GM12878 (cell line): ENCODE data around the gene FYB1. TPM values are rescaled to one million over a fixed set of nuclear protein-coding genes. Genes with fewer than 3 reads are reported as not detected.

Experiments used
- CBX3 ChIP-seq: fragments of 200-600 bp; sonication (generic); IDR thresholded peaks from 2 replicates; pipeline ENCODE4 v1.6.1; 2016; ENCODE audit warnings: low read depth, borderline replicate concordance
- ETV6 ChIP-seq, 2 experiments: fragments of 450-650 bp in 1 of 2; IDR thresholded peaks in 1 of 2; conservative IDR thresholded peaks in 1 of 2; 2 replicates each; pipeline ENCODE4 v1.6.1; 2014; ENCODE audit warnings: antibody characterized with exemption in 1 of 2, borderline replicate concordance in 1 of 2, low read depth in 1 of 2, mild to moderate bottlenecking in 1 of 2, moderate library complexity in 1 of 2
- FOXM1 ChIP-seq: IDR thresholded peaks from 2 replicates; pipeline ENCODE4 v1.6.1; 2012; ENCODE audit warnings: low read depth, mild to moderate bottlenecking, inconsistent platforms, low read length, moderate library complexity
- MYB ChIP-seq: fragments of 150-350 bp; IDR thresholded peaks from 2 replicates; pipeline ENCODE4 v1.6.1; 2014; ENCODE audit warnings: mild to moderate bottlenecking, low read depth, low read length, borderline replicate concordance
- NBN ChIP-seq: fragments of 450-650 bp; IDR thresholded peaks from 2 replicates; pipeline ENCODE4 v1.6.1; 2016
- NFXL1 ChIP-seq: fragments of 450-650 bp; IDR thresholded peaks from 2 replicates; pipeline ENCODE4 v1.6.1; 2017; ENCODE audit warnings: antibody characterized with exemption, mild to moderate bottlenecking, borderline replicate concordance
- PAX8 ChIP-seq: fragments of 450-650 bp; IDR thresholded peaks from 2 replicates; pipeline ENCODE4 v1.6.1; 2017; ENCODE audit warnings: mild to moderate bottlenecking, moderate library complexity
- PML ChIP-seq: IDR thresholded peaks from 2 replicates; pipeline ENCODE4 v1.6.1; 2012; ENCODE audit warnings: low read length, inconsistent platforms
- POLR2A ChIP-seq: IDR thresholded peaks from 2 replicates; pipeline ENCODE4 v1.6.1; 2011; ENCODE audit warnings: low read depth, mild to moderate bottlenecking, low read length
- POLR2AphosphoS5 ChIP-seq: IDR thresholded peaks from 2 replicates; pipeline ENCODE4 v1.6.1; 2011; ENCODE audit warnings: mild to moderate bottlenecking, low read length, inconsistent platforms
- POU2F2 ChIP-seq: IDR thresholded peaks from 3 replicates; pipeline ENCODE4 v1.6.1; 2011; ENCODE audit warnings: low read depth, mild to moderate bottlenecking, low read length, borderline replicate concordance
- RCOR1 ChIP-seq: conservative IDR thresholded peaks from 2 replicates; pipeline ENCODE4 v1.6.1; 2012; ENCODE audit warnings: low read depth, low read length, improper control_type of control experiment
- SREBF2 ChIP-seq: IDR thresholded peaks from 2 replicates; pipeline ENCODE4 v1.6.1; 2012; ENCODE audit warnings: mild to moderate bottlenecking, low read length
- YY1 ChIP-seq: IDR thresholded peaks from 2 replicates; pipeline ENCODE4 v1.6.1; 2011; ENCODE audit warnings: low read depth, mild to moderate bottlenecking, low read length
- ZNF384 ChIP-seq: IDR thresholded peaks from 2 replicates; pipeline ENCODE4 v1.6.1; 2012; ENCODE audit warnings: low read depth, mild to moderate bottlenecking, low read length, improper control_type of control experiment, borderline replicate concordance
- ZZZ3 ChIP-seq: IDR thresholded peaks from 2 replicates; pipeline ENCODE4 v1.6.1; 2011; ENCODE audit warnings: low read depth; ENCODE audit not compliant: control insufficient read depth, insufficient read length
- polyA plus RNA-seq, 11 experiments: library from polyadenylated mRNA; depleted of rRNA in 4 of 11; unstranded in 6 of 11; stranded (reverse) in 5 of 11; fragments of >200 nt; fragmentation: Nextera tagmentation in 4 of 11; fragmentation: Illumina TruSeq in 1 of 11; extraction: Ambion mirVana in 4 of 11; extraction: Trizol in 1 of 11; gene quantifications; 1 replicate in 1 of 11; 2 replicates in 10 of 11; pipeline versions ENCODE4 v1.2.1 to v1.2.3, GENCODE V29; 2011 to 2016; ENCODE audit warnings: inconsistent platforms in 2 of 11, missing spikeins in 2 of 11, low read depth in 1 of 11
- total RNA-seq, 4 experiments: library from RNA; depleted of rRNA in 3 of 4; stranded (reverse); fragments of >200 nt in 3 of 4; fragmentation: Illumina TruSeq in 1 of 4; extraction: Trizol in 1 of 4; gene quantifications; 2 replicates each; pipeline versions ENCODE4 v1.2.1 to v1.2.3, GENCODE V29; 2013 to 2021
- TF ChIP-seq, protein P1 (sequence below): fragments of 450-650 bp; IDR thresholded peaks from 2 replicates; pipeline ENCODE4 v1.6.1; 2018; ENCODE audit warnings: borderline replicate concordance, mild to moderate bottlenecking; ENCODE audit not compliant: partially characterized antibody
- TF ChIP-seq, protein P2 (sequence below): fragments of 450-650 bp; conservative IDR thresholded peaks from 2 replicates; pipeline ENCODE4 v1.6.1; 2017; ENCODE audit warnings: mild to moderate bottlenecking, moderate library complexity
- TF ChIP-seq, protein P3 (sequence below): IDR thresholded peaks from 2 replicates; pipeline ENCODE4 v1.6.1; 2011; ENCODE audit warnings: borderline replicate concordance, low read depth, mild to moderate bottlenecking, moderate library complexity, low read length; ENCODE audit not compliant: insufficient read depth, poor library complexity, severe bottlenecking
- TF ChIP-seq, protein P4 (sequence below): fragments of 450-650 bp; IDR thresholded peaks from 2 replicates; pipeline ENCODE4 v1.6.1; 2017; ENCODE audit warnings: mild to moderate bottlenecking, low read depth, inconsistent platforms; ENCODE audit not compliant: poor library complexity, severe bottlenecking
- TF ChIP-seq, protein P5 (sequence below): IDR thresholded peaks from 2 replicates; pipeline ENCODE4 v1.6.1; 2011; ENCODE audit warnings: low read depth, mild to moderate bottlenecking, low read length, moderate library complexity, borderline replicate concordance; ENCODE audit errors: extremely low read depth

The FYB1 gene
- total and polyA plus RNA-seq, 10 of the 15 experiments (the other 5 are each of a cell fraction or from before 2014, with no cell fraction given) = 0.06 to 4.3 (median 0.25) TPM; not detected in 2

DNA sequence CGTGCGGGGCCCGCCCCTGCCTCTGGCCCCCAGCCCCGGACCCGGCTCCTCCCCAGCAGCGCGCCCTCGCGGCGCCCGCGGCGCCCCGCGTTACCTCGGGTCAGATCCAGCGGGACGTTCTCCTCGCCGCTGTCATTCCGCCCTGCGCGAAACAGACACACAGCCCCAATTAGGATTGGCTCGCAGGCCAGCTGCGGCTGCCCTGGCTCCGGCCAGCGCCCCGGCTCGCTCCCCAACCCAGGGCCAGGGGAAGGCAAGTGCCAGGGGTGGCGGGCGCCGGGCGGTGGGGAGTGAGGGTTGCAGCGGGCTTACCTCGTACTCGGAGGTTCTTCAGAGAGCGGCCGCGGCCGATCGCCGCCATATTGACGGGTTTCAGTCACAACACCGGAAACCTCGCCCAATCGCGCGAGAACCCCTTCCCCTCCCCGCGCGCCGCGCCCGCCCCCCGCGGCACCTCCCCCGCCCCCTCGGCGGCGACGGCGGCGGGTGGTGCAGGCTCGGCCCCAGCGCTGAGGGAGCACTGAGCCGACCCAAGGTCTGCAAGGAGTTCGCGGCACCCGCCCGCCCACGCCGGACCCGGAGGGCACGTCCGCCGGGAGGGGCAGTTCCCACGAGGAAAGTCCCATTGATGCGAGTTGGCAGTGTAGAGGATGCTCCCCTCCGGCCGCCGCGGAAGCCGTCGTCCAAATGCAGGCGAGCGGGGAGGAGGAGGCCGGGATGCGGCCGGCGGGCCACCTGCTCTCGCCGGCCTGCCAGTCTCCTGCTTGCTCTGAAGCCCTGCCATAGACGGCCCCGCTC is 145.1 kb downstream of the FYB1 start, which contains the start of gene RICTOR (continued):
- TF ChIP-seq, protein P1, sequence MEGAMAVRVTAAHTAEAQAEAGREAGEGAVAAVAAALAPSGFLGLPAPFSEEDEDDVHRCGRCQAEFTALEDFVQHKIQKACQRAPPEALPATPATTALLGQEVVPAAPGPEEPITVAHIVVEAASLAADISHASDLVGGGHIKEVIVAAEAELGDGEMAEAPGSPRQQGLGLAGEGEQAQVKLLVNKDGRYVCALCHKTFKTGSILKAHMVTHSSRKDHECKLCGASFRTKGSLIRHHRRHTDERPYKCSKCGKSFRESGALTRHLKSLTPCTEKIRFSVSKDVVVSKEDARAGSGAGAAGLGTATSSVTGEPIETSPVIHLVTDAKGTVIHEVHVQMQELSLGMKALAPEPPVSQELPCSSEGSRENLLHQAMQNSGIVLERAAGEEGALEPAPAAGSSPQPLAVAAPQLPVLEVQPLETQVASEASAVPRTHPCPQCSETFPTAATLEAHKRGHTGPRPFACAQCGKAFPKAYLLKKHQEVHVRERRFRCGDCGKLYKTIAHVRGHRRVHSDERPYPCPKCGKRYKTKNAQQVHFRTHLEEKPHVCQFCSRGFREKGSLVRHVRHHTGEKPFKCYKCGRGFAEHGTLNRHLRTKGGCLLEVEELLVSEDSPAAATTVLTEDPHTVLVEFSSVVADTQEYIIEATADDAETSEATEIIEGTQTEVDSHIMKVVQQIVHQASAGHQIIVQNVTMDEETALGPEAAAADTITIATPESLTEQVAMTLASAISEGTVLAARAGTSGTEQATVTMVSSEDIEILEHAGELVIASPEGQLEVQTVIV = no peak
- TF ChIP-seq MYB (no peak), CBX3 (no peak), PAX8 (no peak), RCOR1 (peak; percentile 74; the same call in 1 of the 2 replicates), YY1 (peak; percentile 94), PML (peak; percentile 45; the same call in 1 of the 2 replicates), POLR2AphosphoS5 (peak; percentile 85; the same call in 1 of the 2 replicates), ETV6 (conservative IDR thresholded peaks at IDR 0.05 in 1 of 2, IDR thresholded peaks at IDR 0.05 in 1 of 2; ENCODE audit: borderline replicate concordance in 1 of 2, low read depth in 1 of 2) (peak in 1 of 2 experiments; percentile 13; a peak in 1 of 4 replicates), FOXM1 (no peak), NFXL1 (no peak; the same call in 1 of the 2 replicates), ZNF384 (no peak), ZZZ3 (no peak), NBN (0 out of 2 replicates have a peak, but pooled peaks have one; percentile 54), POU2F2 (no peak; the same call in 2 of the 3 replicates), SREBF2 (no peak), POLR2A (peak; percentile 90)
- TF ChIP-seq, protein P2, sequence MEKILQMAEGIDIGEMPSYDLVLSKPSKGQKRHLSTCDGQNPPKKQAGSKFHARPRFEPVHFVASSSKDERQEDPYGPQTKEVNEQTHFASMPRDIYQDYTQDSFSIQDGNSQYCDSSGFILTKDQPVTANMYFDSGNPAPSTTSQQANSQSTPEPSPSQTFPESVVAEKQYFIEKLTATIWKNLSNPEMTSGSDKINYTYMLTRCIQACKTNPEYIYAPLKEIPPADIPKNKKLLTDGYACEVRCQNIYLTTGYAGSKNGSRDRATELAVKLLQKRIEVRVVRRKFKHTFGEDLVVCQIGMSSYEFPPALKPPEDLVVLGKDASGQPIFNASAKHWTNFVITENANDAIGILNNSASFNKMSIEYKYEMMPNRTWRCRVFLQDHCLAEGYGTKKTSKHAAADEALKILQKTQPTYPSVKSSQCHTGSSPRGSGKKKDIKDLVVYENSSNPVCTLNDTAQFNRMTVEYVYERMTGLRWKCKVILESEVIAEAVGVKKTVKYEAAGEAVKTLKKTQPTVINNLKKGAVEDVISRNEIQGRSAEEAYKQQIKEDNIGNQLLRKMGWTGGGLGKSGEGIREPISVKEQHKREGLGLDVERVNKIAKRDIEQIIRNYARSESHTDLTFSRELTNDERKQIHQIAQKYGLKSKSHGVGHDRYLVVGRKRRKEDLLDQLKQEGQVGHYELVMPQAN = peak; percentile 12; the same call in 1 of the 2 replicates
- TF ChIP-seq, protein P3, sequence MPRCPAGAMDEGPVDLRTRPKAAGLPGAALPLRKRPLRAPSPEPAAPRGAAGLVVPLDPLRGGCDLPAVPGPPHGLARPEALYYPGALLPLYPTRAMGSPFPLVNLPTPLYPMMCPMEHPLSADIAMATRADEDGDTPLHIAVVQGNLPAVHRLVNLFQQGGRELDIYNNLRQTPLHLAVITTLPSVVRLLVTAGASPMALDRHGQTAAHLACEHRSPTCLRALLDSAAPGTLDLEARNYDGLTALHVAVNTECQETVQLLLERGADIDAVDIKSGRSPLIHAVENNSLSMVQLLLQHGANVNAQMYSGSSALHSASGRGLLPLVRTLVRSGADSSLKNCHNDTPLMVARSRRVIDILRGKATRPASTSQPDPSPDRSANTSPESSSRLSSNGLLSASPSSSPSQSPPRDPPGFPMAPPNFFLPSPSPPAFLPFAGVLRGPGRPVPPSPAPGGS = no peak
- TF ChIP-seq, protein P4, sequence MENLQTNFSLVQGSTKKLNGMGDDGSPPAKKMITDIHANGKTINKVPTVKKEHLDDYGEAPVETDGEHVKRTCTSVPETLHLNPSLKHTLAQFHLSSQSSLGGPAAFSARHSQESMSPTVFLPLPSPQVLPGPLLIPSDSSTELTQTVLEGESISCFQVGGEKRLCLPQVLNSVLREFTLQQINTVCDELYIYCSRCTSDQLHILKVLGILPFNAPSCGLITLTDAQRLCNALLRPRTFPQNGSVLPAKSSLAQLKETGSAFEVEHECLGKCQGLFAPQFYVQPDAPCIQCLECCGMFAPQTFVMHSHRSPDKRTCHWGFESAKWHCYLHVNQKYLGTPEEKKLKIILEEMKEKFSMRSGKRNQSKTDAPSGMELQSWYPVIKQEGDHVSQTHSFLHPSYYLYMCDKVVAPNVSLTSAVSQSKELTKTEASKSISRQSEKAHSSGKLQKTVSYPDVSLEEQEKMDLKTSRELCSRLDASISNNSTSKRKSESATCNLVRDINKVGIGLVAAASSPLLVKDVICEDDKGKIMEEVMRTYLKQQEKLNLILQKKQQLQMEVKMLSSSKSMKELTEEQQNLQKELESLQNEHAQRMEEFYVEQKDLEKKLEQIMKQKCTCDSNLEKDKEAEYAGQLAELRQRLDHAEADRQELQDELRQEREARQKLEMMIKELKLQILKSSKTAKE = no peak
- TF ChIP-seq, protein P5, sequence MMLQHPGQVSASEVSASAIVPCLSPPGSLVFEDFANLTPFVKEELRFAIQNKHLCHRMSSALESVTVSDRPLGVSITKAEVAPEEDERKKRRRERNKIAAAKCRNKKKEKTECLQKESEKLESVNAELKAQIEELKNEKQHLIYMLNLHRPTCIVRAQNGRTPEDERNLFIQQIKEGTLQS = no peak
